Progenitor cell of endocrine pancreas (in vitro differentiated cells): ENCODE data around the gene IFNL3. TPM values are rescaled to one million over a fixed set of nuclear protein-coding genes. Genes with fewer than 3 reads are reported as not detected.
A peak's percentile ranks its signal among the peaks of the same experiment; 100 is the strongest.

Experiments used
- DNase-seq: peaks from one replicate; pipeline ENCODE4 v3.0.0; 2021; ENCODE audit warnings: low spot score; ENCODE audit not compliant: unreplicated experiment
- H3K27ac Mint-ChIP-seq: 2 replicates; pipeline ENCODE4 v1.8.0; 2021; ENCODE audit warnings: mild to moderate bottlenecking, moderate library complexity, mixed read lengths
- H3K27me3 Mint-ChIP-seq: 2 replicates; pipeline ENCODE4 v1.8.0; 2021; ENCODE audit warnings: mixed read lengths
- H3K36me3 Mint-ChIP-seq: 2 replicates; pipeline ENCODE4 v1.8.0; 2022; ENCODE audit warnings: mixed read lengths; ENCODE audit not compliant: insufficient read depth
- H3K4me1 Mint-ChIP-seq: 2 replicates; pipeline ENCODE4 v1.8.0; 2021; ENCODE audit warnings: low read depth, mixed read lengths
- H3K4me3 Mint-ChIP-seq: 2 replicates; pipeline ENCODE4 v1.8.0; 2021; ENCODE audit warnings: low read depth, mild to moderate bottlenecking, moderate library complexity, mixed read lengths
- H3K9me3 Mint-ChIP-seq: 2 replicates; pipeline ENCODE4 v1.8.0; 2021; ENCODE audit warnings: low read depth, mixed read lengths
- total RNA-seq: library from RNA; stranded (reverse); gene quantifications from 2 replicates; pipeline ENCODE4 v1.2.1, GENCODE V29; 2021
- TF ChIP-seq, protein P1 (sequence below): fragments of 200-600 bp; sonication (generic); IDR thresholded peaks from one replicate; pipeline ENCODE4 v1.5.0; 2021; ENCODE audit warnings: antibody characterized with exemption, mild to moderate bottlenecking; ENCODE audit not compliant: unreplicated experiment

Gene IFNL3
- total RNA-seq, 1 donor from 2014 or later: not detected

DNA sequence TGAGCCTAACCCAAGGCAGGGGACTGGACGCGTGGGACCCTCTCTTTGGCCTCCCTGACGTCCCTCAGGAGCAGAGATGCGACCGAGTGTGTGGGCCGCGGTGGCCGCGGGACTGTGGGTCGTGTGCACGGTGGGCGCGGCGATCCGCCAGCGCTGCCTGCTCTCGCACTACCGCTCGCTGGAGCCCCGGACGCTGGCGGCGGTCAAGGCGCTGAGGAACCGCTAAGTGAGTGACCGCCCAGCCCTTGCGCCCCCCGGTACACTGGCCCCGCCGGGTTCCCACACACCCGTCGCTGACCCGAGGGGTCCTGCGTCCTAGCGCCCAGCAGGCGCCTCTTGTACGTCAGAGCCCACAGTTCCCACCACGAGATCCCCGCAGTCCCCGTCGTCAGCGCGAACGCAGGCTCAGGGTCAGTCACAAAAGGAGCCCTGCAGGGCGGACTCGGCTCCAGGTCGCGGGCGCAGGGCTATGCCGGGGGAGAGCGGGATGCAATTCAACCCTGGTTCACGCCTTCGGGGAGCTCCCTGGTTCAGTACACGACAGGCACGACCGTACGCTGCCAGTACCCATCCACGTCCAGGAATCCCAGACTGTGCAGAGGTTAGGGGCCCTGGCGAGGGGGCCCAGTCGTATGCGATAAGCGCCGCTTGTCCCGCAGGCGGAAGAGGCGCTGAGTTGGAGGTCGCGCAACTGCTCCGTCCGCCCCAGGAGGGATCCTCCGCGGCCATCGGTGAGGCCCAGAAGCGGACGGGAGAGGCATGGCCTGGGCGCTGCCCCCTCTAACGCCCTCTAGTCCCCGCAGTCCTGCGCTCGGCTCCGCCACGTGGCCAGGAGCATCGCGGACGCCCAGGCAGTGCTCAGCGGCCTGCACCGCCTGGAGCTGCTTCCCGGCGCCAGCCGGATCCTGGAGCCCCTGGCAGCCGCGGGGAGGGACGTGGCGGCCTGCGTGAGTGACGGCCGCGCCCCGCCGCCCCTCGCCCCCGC, 19.8 kb upstream of the IFNL3 start:
- TF ChIP-seq, protein P1, sequence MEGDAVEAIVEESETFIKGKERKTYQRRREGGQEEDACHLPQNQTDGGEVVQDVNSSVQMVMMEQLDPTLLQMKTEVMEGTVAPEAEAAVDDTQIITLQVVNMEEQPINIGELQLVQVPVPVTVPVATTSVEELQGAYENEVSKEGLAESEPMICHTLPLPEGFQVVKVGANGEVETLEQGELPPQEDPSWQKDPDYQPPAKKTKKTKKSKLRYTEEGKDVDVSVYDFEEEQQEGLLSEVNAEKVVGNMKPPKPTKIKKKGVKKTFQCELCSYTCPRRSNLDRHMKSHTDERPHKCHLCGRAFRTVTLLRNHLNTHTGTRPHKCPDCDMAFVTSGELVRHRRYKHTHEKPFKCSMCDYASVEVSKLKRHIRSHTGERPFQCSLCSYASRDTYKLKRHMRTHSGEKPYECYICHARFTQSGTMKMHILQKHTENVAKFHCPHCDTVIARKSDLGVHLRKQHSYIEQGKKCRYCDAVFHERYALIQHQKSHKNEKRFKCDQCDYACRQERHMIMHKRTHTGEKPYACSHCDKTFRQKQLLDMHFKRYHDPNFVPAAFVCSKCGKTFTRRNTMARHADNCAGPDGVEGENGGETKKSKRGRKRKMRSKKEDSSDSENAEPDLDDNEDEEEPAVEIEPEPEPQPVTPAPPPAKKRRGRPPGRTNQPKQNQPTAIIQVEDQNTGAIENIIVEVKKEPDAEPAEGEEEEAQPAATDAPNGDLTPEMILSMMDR: peak; percentile 11
- no peaks in the 10 kb centered on the region for H3K9me3 Mint-ChIP-seq
- peaks cover 69% of the 10 kb centered on the region for H3K27me3 Mint-ChIP-seq
- H3K4me3 Mint-ChIP-seq: no peak overlapping the region
- no peak overlapping the region for H3K27ac Mint-ChIP-seq
- H3K4me1 Mint-ChIP-seq: peaks cover 5% of the 10 kb centered on the region
- DNase-seq: no peak
- H3K36me3 Mint-ChIP-seq: no peaks in the 10 kb centered on the region

DNA sequence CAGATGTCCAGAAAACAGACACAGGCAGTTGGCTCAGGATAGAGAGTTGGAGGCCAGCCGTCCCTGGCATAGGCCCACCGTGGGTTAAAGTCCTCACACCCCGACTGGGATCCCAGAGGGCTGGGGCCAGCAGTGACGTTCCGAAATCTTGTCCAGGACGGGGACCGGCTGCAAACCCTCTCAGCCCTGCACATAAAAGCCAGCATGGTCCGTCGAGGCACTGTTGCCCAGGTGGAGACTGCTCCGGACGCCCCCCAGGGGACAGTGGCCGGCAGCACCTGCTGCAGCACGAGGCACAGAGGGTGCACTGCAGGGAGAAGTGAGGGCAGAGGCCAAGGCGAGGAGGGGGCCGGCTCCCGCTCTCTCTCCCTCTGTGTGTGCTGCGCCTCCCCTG, 19.1 kb upstream of the IFNL3 start:
- peaks cover 66% of the 10 kb centered on the region for H3K27me3 Mint-ChIP-seq
- H3K4me3 Mint-ChIP-seq: no peak overlapping the region

GRCh38 chr19:39262496-39262895, 17.7 kb upstream of the IFNL3 start:
- Mint-ChIP-seq H3K27me3 (peaks cover 59% of the 10 kb centered on the region), H3K4me3 (no peak overlapping the region), H3K27ac (no peak overlapping the region), H3K36me3 (no peaks in the 10 kb centered on the region), H3K9me3 (no peaks in the 10 kb centered on the region), H3K4me1 (peaks cover 5% of the 10 kb centered on the region)
- DNase-seq: no peak
- TF ChIP-seq, protein P1: no peak

More for the DNA sequence above, 19.1 kb upstream of the IFNL3 start:
- H3K27ac Mint-ChIP-seq: no peak overlapping the region
- DNase-seq: no peak
- H3K9me3 Mint-ChIP-seq: no peaks in the 10 kb centered on the region
- H3K4me1 Mint-ChIP-seq: peaks cover 5% of the 10 kb centered on the region
- TF ChIP-seq, protein P1: peak; percentile 32
- no peaks in the 10 kb centered on the region for H3K36me3 Mint-ChIP-seq

DNA sequence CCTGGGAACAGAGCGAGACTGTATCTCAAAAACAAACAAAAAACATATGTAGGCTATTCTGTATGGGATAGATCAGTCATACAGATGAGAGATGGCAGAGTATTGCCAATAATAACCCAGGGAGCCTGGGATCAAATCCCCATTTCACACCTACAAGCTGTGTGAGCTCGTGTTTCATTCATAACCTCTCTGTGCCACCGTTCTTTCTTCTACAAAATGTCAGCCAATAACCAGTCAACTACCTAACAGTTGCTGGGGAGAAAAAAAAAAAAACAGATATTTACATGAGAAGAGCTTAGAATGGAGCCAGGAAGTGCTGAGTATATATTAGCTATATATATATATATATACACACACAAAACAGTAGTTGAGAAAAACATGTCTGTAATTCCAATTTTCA, 16.9 kb upstream of the IFNL3 start:
- Mint-ChIP-seq H3K9me3 (no peaks in the 10 kb centered on the region), H3K4me1 (peaks cover 5% of the 10 kb centered on the region), H3K36me3 (no peaks in the 10 kb centered on the region), H3K4me3 (no peak overlapping the region), H3K27me3 (peaks cover 54% of the 10 kb centered on the region), H3K27ac (no peak overlapping the region)
- TF ChIP-seq, protein P1: no peak
- DNase-seq: no peak

DNA sequence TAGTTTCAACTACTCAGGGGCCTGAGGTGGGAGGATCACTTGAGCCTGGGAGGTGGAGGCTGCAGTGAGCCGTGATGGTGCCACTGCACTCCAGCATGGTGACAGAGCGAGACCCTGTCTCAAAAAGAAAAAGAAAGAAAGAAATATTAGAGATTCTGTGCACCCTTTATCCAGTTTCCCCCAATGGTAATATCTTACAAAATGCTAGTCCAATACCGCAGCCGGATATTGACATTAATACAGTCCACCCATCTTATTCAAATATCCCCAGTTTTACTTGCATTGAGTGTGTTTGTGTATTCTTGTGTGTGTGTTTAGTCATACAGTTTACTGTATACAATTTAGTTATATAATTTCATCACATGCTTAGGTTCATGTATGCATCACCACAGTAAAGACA, 12.4 kb upstream of the IFNL3 start:
- TF ChIP-seq, protein P1: no peak
- DNase-seq: no peak
- Mint-ChIP-seq H3K4me1 (peaks cover under 1% of the 10 kb centered on the region), H3K9me3 (no peaks in the 10 kb centered on the region), H3K36me3 (no peaks in the 10 kb centered on the region), H3K4me3 (no peak overlapping the region), H3K27ac (no peak overlapping the region), H3K27me3 (peaks cover 45% of the 10 kb centered on the region)
